Liver (tissue), 9 donors: ENCODE measurements around the gene CALHM3. TPM values are rescaled to one million over a fixed set of nuclear protein-coding genes. Genes with fewer than 3 reads are reported as not detected.

Experiments used
- DNase-seq: peaks from one replicate; pipeline ENCODE4 v3.0.0-alpha.2; 2017; ENCODE audit warnings: low spot score
- H3K27ac ChIP-seq, 2 donors: one replicate each; pipeline ENCODE4 v1.7.0; 2013; ENCODE audit warnings: inconsistent platforms in 2 of 2, low read length in 2 of 2, control low read depth in 1 of 2, low read depth in 1 of 2, mild to moderate bottlenecking in 1 of 2
- H3K27me3 ChIP-seq, 4 donors: one replicate each; pipeline versions ENCODE4 v1.6.1 to v1.7.0; 2013; ENCODE audit warnings: low read length in 3 of 4, inconsistent platforms in 1 of 4, mild to moderate bottlenecking in 1 of 4, moderate library complexity in 1 of 4; ENCODE audit not compliant: control insufficient read depth in 4 of 4, insufficient read depth in 4 of 4
- H3K36me3 ChIP-seq, 4 donors: one replicate each; pipeline versions ENCODE4 v1.6.1 to v1.7.0; 2013; ENCODE audit warnings: low read length in 3 of 4, mild to moderate bottlenecking in 3 of 4, low read depth in 1 of 4, moderate library complexity in 1 of 4; ENCODE audit not compliant: control insufficient read depth in 4 of 4, insufficient read depth in 3 of 4
- H3K4me1 ChIP-seq, 4 donors: one replicate each; pipeline versions ENCODE4 v1.6.1 to v1.7.0; 2013; ENCODE audit warnings: low read length in 3 of 4, mild to moderate bottlenecking in 3 of 4, moderate library complexity in 1 of 4; ENCODE audit not compliant: control insufficient read depth in 4 of 4, insufficient read depth in 4 of 4
- H3K4me3 ChIP-seq, 3 donors: one replicate each; pipeline versions ENCODE4 v1.6.1 to v1.7.0; 2013; ENCODE audit warnings: low read length in 3 of 3, control low read depth in 1 of 3, low read depth in 1 of 3, mild to moderate bottlenecking in 1 of 3
- H3K9ac ChIP-seq, 2 donors: one replicate each; pipeline ENCODE4 v1.7.0; 2013; ENCODE audit warnings: low read length in 2 of 2, mild to moderate bottlenecking in 2 of 2, moderate library complexity in 2 of 2, control low read depth in 1 of 2, low read depth in 1 of 2
- H3K9me3 ChIP-seq, 4 donors: one replicate each; pipeline versions ENCODE4 v1.6.1 to v1.7.0; 2013; ENCODE audit warnings: low read length in 3 of 4; ENCODE audit not compliant: control insufficient read depth in 4 of 4
- ATF3 ChIP-seq: IDR thresholded peaks from 2 replicates; pipeline ENCODE4 v1.6.1; 2016; ENCODE audit warnings: antibody characterized with exemption
- EGR1 ChIP-seq, 2 donors: IDR thresholded peaks; 2 replicates each; pipeline ENCODE4 v1.6.1; 2016 to 2018; ENCODE audit warnings: antibody characterized with exemption in 2 of 2, low read depth in 2 of 2
- FOXA1 ChIP-seq: IDR thresholded peaks from 2 replicates; pipeline ENCODE4 v1.6.1; 2016; ENCODE audit warnings: antibody characterized with exemption
- FOXA2 ChIP-seq: IDR thresholded peaks from 2 replicates; pipeline ENCODE4 v1.6.1; 2016; ENCODE audit warnings: antibody characterized with exemption
- GABPA ChIP-seq, 2 donors: IDR thresholded peaks in 1 of 2; conservative IDR thresholded peaks in 1 of 2; 2 replicates each; pipeline ENCODE4 v1.6.1; 2016; ENCODE audit warnings: antibody characterized with exemption in 2 of 2, mild to moderate bottlenecking in 1 of 2, moderate library complexity in 1 of 2
- HNF4A ChIP-seq, 2 donors: conservative IDR thresholded peaks; 2 replicates each; pipeline ENCODE4 v1.6.1; 2016; ENCODE audit warnings: antibody characterized with exemption in 2 of 2, mild to moderate bottlenecking in 2 of 2
- HNF4G ChIP-seq: IDR thresholded peaks from 2 replicates; pipeline ENCODE4 v1.6.1; 2016; ENCODE audit warnings: antibody characterized with exemption
- JUND ChIP-seq, 2 donors: IDR thresholded peaks; 2 replicates each; pipeline ENCODE4 v1.6.1; 2016; ENCODE audit warnings: antibody characterized with exemption in 2 of 2
- MAX ChIP-seq: IDR thresholded peaks from 2 replicates; pipeline ENCODE4 v1.6.1; 2016; ENCODE audit warnings: antibody characterized with exemption
- NR2F2 ChIP-seq: IDR thresholded peaks from 2 replicates; pipeline ENCODE4 v1.6.1; 2016; ENCODE audit warnings: antibody characterized with exemption
- RAD21 ChIP-seq, 2 donors: IDR thresholded peaks; 2 replicates each; pipeline ENCODE4 v1.6.1; 2016; ENCODE audit warnings: antibody characterized with exemption in 2 of 2, mild to moderate bottlenecking in 2 of 2
- RXRA ChIP-seq, 2 donors: IDR thresholded peaks; 2 replicates each; pipeline ENCODE4 v1.6.1; 2017 to 2018; ENCODE audit warnings: antibody characterized with exemption in 2 of 2, mild to moderate bottlenecking in 1 of 2
- SP1 ChIP-seq: IDR thresholded peaks from 2 replicates; pipeline ENCODE4 v1.6.1; 2018; ENCODE audit warnings: antibody characterized with exemption, mild to moderate bottlenecking
- YY1 ChIP-seq: IDR thresholded peaks from 2 replicates; pipeline ENCODE4 v1.6.1; 2016; ENCODE audit warnings: antibody characterized with exemption, mild to moderate bottlenecking
- WGBS: extraction: QIAGEN DNeasy Blood & Tissue Kit; methylation state at CpG from one replicate; pipeline ENCODE4 v1.1.7; 2013; 5-methylcytosine and 5-hydroxymethylcytosine counted together
- polyA plus RNA-seq, 2 donors: library from polyadenylated mRNA; stranded (reverse) in 1 of 2; unstranded in 1 of 2; fragments of 200-250 nt in 1 of 2; fragments of >200 nt in 1 of 2; fragmentation: Nextera tagmentation in 1 of 2; extraction: Ambion mirVana in 1 of 2; gene quantifications; one replicate each; pipeline versions ENCODE4 v1.2.1 to v1.2.3, GENCODE V29; 2013 to 2015
- total RNA-seq, 2 donors: library from RNA; depleted of rRNA; stranded (reverse); fragments of >200 nt; gene quantifications; one replicate each; pipeline ENCODE4 v1.2.3, GENCODE V29; 2014
- TF ChIP-seq, protein P1 (sequence below): IDR thresholded peaks from 2 replicates; pipeline ENCODE4 v1.6.1; 2016; ENCODE audit warnings: antibody characterized with exemption
- TF ChIP-seq, protein P2 (sequence below): IDR thresholded peaks from 2 replicates; pipeline ENCODE4 v1.6.1; 2016; ENCODE audit warnings: antibody characterized with exemption, mild to moderate bottlenecking
- TF ChIP-seq, protein P3 (sequence below): fragments of 150-350 bp; IDR thresholded peaks from 2 replicates; pipeline ENCODE4 v1.5.1; 2017; ENCODE audit warnings: improper control_type of control experiment, low read depth, low read length; ENCODE audit not compliant: missing input control
- donor health status: healthy.
- donor health status: healthy.
- donor health status: healthy.
- donor health status: healthy.
- donor health status: healthy.

CALHM3 gene
- total and polyA plus RNA-seq, 4 donors: 0.14 TPM; not detected in 3

GRCh38 chr10:103519798-103520197, 40.8 kb upstream of the CALHM3 start:
- no peak overlapping the region for H3K27ac ChIP-seq
- no peak overlapping the region for H3K4me3 ChIP-seq
- H3K4me1 ChIP-seq: peaks cover 0 to 2% (median 0%) of the 10 kb centered on the region in 4 donors
- no peaks in the 10 kb centered on the region for H3K27me3 ChIP-seq
- no peaks in the 10 kb centered on the region for H3K9me3 ChIP-seq
- no peak overlapping the region for H3K9ac ChIP-seq
- 89% methylated on average over 4 of the region's 4 CpGs for WGBS
- H3K36me3 ChIP-seq: no peaks in the 10 kb centered on the region
- TF ChIP-seq FOXA2 (no peak), RXRA (IDR thresholded peaks at IDR 0.05) (no peak), EGR1 (IDR thresholded peaks at IDR 0.05; ENCODE audit: low read depth in 2 of 2) (no peak), SP1 (no peak), GABPA (IDR thresholded peaks at IDR 0.05 in 1 of 2, conservative IDR thresholded peaks at IDR 0.05 in 1 of 2) (no peak), ATF3 (no peak), MAX (no peak), HNF4A (conservative IDR thresholded peaks at IDR 0.05) (no peak), YY1 (no peak), RAD21 (IDR thresholded peaks at IDR 0.05) (no peak)
- TF ChIP-seq, protein P1, sequence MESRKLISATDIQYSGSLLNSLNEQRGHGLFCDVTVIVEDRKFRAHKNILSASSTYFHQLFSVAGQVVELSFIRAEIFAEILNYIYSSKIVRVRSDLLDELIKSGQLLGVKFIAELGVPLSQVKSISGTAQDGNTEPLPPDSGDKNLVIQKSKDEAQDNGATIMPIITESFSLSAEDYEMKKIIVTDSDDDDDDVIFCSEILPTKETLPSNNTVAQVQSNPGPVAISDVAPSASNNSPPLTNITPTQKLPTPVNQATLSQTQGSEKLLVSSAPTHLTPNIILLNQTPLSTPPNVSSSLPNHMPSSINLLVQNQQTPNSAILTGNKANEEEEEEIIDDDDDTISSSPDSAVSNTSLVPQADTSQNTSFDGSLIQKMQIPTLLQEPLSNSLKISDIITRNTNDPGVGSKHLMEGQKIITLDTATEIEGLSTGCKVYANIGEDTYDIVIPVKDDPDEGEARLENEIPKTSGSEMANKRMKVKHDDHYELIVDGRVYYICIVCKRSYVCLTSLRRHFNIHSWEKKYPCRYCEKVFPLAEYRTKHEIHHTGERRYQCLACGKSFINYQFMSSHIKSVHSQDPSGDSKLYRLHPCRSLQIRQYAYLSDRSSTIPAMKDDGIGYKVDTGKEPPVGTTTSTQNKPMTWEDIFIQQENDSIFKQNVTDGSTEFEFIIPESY: no peak
- TF ChIP-seq, protein P2, sequence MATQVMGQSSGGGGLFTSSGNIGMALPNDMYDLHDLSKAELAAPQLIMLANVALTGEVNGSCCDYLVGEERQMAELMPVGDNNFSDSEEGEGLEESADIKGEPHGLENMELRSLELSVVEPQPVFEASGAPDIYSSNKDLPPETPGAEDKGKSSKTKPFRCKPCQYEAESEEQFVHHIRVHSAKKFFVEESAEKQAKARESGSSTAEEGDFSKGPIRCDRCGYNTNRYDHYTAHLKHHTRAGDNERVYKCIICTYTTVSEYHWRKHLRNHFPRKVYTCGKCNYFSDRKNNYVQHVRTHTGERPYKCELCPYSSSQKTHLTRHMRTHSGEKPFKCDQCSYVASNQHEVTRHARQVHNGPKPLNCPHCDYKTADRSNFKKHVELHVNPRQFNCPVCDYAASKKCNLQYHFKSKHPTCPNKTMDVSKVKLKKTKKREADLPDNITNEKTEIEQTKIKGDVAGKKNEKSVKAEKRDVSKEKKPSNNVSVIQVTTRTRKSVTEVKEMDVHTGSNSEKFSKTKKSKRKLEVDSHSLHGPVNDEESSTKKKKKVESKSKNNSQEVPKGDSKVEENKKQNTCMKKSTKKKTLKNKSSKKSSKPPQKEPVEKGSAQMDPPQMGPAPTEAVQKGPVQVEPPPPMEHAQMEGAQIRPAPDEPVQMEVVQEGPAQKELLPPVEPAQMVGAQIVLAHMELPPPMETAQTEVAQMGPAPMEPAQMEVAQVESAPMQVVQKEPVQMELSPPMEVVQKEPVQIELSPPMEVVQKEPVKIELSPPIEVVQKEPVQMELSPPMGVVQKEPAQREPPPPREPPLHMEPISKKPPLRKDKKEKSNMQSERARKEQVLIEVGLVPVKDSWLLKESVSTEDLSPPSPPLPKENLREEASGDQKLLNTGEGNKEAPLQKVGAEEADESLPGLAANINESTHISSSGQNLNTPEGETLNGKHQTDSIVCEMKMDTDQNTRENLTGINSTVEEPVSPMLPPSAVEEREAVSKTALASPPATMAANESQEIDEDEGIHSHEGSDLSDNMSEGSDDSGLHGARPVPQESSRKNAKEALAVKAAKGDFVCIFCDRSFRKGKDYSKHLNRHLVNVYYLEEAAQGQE: no peak
- TF ChIP-seq, protein P3, sequence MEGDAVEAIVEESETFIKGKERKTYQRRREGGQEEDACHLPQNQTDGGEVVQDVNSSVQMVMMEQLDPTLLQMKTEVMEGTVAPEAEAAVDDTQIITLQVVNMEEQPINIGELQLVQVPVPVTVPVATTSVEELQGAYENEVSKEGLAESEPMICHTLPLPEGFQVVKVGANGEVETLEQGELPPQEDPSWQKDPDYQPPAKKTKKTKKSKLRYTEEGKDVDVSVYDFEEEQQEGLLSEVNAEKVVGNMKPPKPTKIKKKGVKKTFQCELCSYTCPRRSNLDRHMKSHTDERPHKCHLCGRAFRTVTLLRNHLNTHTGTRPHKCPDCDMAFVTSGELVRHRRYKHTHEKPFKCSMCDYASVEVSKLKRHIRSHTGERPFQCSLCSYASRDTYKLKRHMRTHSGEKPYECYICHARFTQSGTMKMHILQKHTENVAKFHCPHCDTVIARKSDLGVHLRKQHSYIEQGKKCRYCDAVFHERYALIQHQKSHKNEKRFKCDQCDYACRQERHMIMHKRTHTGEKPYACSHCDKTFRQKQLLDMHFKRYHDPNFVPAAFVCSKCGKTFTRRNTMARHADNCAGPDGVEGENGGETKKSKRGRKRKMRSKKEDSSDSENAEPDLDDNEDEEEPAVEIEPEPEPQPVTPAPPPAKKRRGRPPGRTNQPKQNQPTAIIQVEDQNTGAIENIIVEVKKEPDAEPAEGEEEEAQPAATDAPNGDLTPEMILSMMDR: no peak
- DNase-seq: no peak

- Histone ChIP-seq H3K9ac (no peak overlapping the region), H3K4me1 (peaks cover 0 to 3% (median 1%) of the 10 kb centered on the region in 4 donors), H3K36me3 (no peaks in the 10 kb centered on the region), H3K27me3 (no peaks in the 10 kb centered on the region), H3K4me3 (no peak overlapping the region), H3K27ac (no peak overlapping the region), H3K9me3 (no peaks in the 10 kb centered on the region)
- 98% methylated on average over 5 of the region's 5 CpGs for WGBS
- DNase-seq: no peak
- TF ChIP-seq HNF4G: no peak
- TF ChIP-seq EGR1 (IDR thresholded peaks at IDR 0.05; ENCODE audit: low read depth in 2 of 2): no peak
- TF ChIP-seq, protein P3: no peak
- no peak for TF ChIP-seq YY1
- TF ChIP-seq FOXA2: no peak
- no peak for TF ChIP-seq HNF4A (conservative IDR thresholded peaks at IDR 0.05)
- TF ChIP-seq FOXA1: no peak
- TF ChIP-seq SP1: no peak
- no peak for TF ChIP-seq JUND (IDR thresholded peaks at IDR 0.05)
- TF ChIP-seq, protein P1: no peak
- TF ChIP-seq MAX: no peak
- TF ChIP-seq RAD21 (IDR thresholded peaks at IDR 0.05): no peak
- no peak for TF ChIP-seq NR2F2
Observed at GRCh38 chr10:103517234-103518085, 38.4 kb upstream of the CALHM3 start.
